HEK293 (cell line): ENCODE data around the gene YTHDC2.

Experiments
- CTCF ChIA-PET: fragments of 350-600 bp; formaldehyde crosslinking; extraction: SDS; loops from one replicate; lab custom pipeline; 2021; ENCODE audit warnings: antibody characterized with exemption; lab: Yijun Ruan, JAX
- POLR2A ChIA-PET: fragments of 300-600 bp; formaldehyde crosslinking; extraction: SDS; loops from one replicate; lab custom pipeline; 2020; ENCODE audit warnings: antibody characterized with exemption, inconsistent platforms; lab: Yijun Ruan, JAX
- H3K27ac ChIP-seq: fragments of 200-500 bp; sonication (Bioruptor generic); 2 replicates; pipeline ENCODE4 v1.5.1; 2014; ENCODE audit warnings: low read depth, low read length, control low read depth, inconsistent platforms; ENCODE audit errors: extremely low read depth
- H3K36me3 ChIP-seq, 2 experiments: fragments of 200-500 bp in 1 of 2; sonication (Bioruptor generic) in 1 of 2; 1 replicate in 1 of 2; 2 replicates in 1 of 2; pipeline ENCODE4 v1.5.1; 2014 to 2017; ENCODE audit warnings: inconsistent platforms in 2 of 2, low read length in 2 of 2; ENCODE audit not compliant: control insufficient read depth in 2 of 2, insufficient read depth in 1 of 2
- H3K4me1 ChIP-seq: fragments of 200-500 bp; sonication (Bioruptor generic); 2 replicates; pipeline ENCODE4 v1.5.1; 2014; ENCODE audit warnings: mild to moderate bottlenecking, low read length, inconsistent platforms; ENCODE audit not compliant: control insufficient read depth, insufficient read depth
- H3K4me3 ChIP-seq: 2 replicates; pipeline ENCODE4 v1.5.1; 2011; ENCODE audit warnings: low read depth, mild to moderate bottlenecking, control low read depth, low read length, moderate library complexity
- H3K9me3 ChIP-seq: fragments of 200-500 bp; sonication (Bioruptor generic); 2 replicates; pipeline ENCODE4 v1.5.1; 2014; ENCODE audit warnings: low read depth, low read length, inconsistent platforms; ENCODE audit not compliant: control insufficient read depth, insufficient read depth
- BCL11B ChIP-seq: fragments of 450-650 bp; formaldehyde crosslinking; IDR thresholded peaks from 2 replicates; pipeline ENCODE4 v1.5.1; 2016; ENCODE audit warnings: low read depth, missing biosample characterization, missing genetic modification characterization
- GLIS2 ChIP-seq: fragments of 450-650 bp; formaldehyde crosslinking; IDR thresholded peaks from 2 replicates; pipeline ENCODE4 v1.5.1; 2016; ENCODE audit warnings: missing biosample characterization, missing genetic modification characterization
- INSM2 ChIP-seq: fragments of 450-650 bp; formaldehyde crosslinking; IDR thresholded peaks from 2 replicates; pipeline ENCODE4 v1.5.1; 2016; ENCODE audit warnings: missing biosample characterization, missing genetic modification characterization
- KLF17 ChIP-seq: fragments of 450-650 bp; formaldehyde crosslinking; IDR thresholded peaks from 2 replicates; pipeline ENCODE4 v1.5.1; 2016; ENCODE audit warnings: missing biosample characterization, missing genetic modification characterization
- ZBTB8A ChIP-seq: fragments of 450-650 bp; formaldehyde crosslinking; IDR thresholded peaks from 2 replicates; pipeline ENCODE4 v1.5.1; 2016; ENCODE audit warnings: missing biosample characterization, missing genetic modification characterization
- ZNF114 ChIP-seq: fragments of 450-650 bp; formaldehyde crosslinking; IDR thresholded peaks from 2 replicates; pipeline ENCODE4 v1.5.0; 2017; ENCODE audit warnings: missing biosample characterization, missing genetic modification characterization
- ZNF140 ChIP-seq: fragments of 450-650 bp; formaldehyde crosslinking; IDR thresholded peaks from 2 replicates; pipeline ENCODE4 v1.5.1; 2016; ENCODE audit warnings: missing biosample characterization, missing genetic modification characterization
- ZNF155 ChIP-seq: fragments of 450-650 bp; formaldehyde crosslinking; IDR thresholded peaks from 2 replicates; pipeline ENCODE4 v1.5.1; 2016; ENCODE audit warnings: missing biosample characterization, missing genetic modification characterization
- ZNF174 ChIP-seq: fragments of 450-650 bp; formaldehyde crosslinking; IDR thresholded peaks from 2 replicates; pipeline ENCODE4 v1.5.0; 2017; ENCODE audit warnings: missing biosample characterization, mild to moderate bottlenecking, missing genetic modification characterization
- ZNF530 ChIP-seq: fragments of 450-650 bp; formaldehyde crosslinking; IDR thresholded peaks from 2 replicates; pipeline ENCODE4 v1.5.1; 2016; ENCODE audit warnings: low read depth, missing biosample characterization, missing genetic modification characterization
- ZNF571 ChIP-seq: fragments of 450-650 bp; formaldehyde crosslinking; IDR thresholded peaks from 2 replicates; pipeline ENCODE4 v1.5.0; 2017; ENCODE audit warnings: missing biosample characterization, missing genetic modification characterization
- ZNF596 ChIP-seq: fragments of 450-650 bp; IDR thresholded peaks from 2 replicates; pipeline ENCODE4 v1.5.0; 2018; ENCODE audit warnings: missing biosample characterization, mild to moderate bottlenecking, missing genetic modification characterization, moderate library complexity
- ZNF600 ChIP-seq: fragments of 450-650 bp; formaldehyde crosslinking; IDR thresholded peaks from 2 replicates; pipeline ENCODE4 v1.5.1; 2016; ENCODE audit warnings: missing biosample characterization, missing genetic modification characterization
- ZNF623 ChIP-seq: fragments of 450-650 bp; formaldehyde crosslinking; IDR thresholded peaks from 2 replicates; pipeline ENCODE4 v1.5.1; 2016; ENCODE audit warnings: missing biosample characterization, missing genetic modification characterization
- ZNF701 ChIP-seq: fragments of 450-650 bp; formaldehyde crosslinking; IDR thresholded peaks from 2 replicates; pipeline ENCODE4 v1.5.1; 2016; ENCODE audit warnings: missing biosample characterization, missing genetic modification characterization
- ZNF76 ChIP-seq: fragments of 450-650 bp; formaldehyde crosslinking; IDR thresholded peaks from 2 replicates; pipeline ENCODE4; 2016; ENCODE audit warnings: low read depth, missing biosample characterization, missing genetic modification characterization, borderline replicate concordance
- ZSCAN30 ChIP-seq: fragments of 450-650 bp; IDR thresholded peaks from 2 replicates; pipeline ENCODE4 v1.5.1; 2018; ENCODE audit warnings: missing biosample characterization, mild to moderate bottlenecking, missing genetic modification characterization, moderate library complexity
- TF ChIP-seq, protein P1 (sequence below): fragments of 450-650 bp; formaldehyde crosslinking; IDR thresholded peaks from 2 replicates; pipeline ENCODE4 v1.5.1; 2016; ENCODE audit warnings: missing biosample characterization, missing genetic modification characterization, low read depth
- TF ChIP-seq, protein P2 (sequence below): fragments of 450-650 bp; formaldehyde crosslinking; IDR thresholded peaks from 2 replicates; pipeline ENCODE4 v1.5.1; 2016; ENCODE audit warnings: missing biosample characterization, missing genetic modification characterization, low read depth
- TF ChIP-seq, protein P3 (sequence below): fragments of 450-650 bp; formaldehyde crosslinking; IDR thresholded peaks from 2 replicates; pipeline ENCODE4 v1.5.1; 2016; ENCODE audit warnings: missing biosample characterization, missing genetic modification characterization
- TF ChIP-seq, protein P4 (sequence below): fragments of 450-650 bp; formaldehyde crosslinking; IDR thresholded peaks from 2 replicates; pipeline ENCODE4 v1.5.1; 2016; ENCODE audit warnings: missing biosample characterization, missing genetic modification characterization

The YTHDC2 gene

DNA sequence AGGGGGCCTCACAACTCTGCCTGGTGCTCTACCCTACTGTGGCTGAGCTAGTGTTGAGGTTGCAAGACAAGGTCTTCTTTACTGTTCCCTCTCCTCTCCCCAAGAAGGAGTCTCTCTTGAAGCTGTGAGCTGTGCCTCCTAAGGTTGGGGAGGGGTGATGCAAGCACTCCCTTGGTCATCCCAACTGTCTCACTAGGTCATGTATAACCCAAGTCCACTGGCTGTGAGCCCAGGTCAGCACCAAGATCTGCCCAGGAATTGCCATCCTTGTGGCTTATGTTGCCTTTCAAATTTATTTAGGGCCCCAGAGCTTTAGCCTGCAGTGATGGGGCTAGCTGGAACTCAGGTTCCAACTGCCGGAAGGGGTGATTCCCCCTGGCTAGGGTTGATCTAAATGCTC, 10.3 kb upstream of the YTHDC2 start:
- TF ChIP-seq ZNF114 = no peak
- no peak for TF ChIP-seq ZNF174 (tag by site-specific recombination)
- TF ChIP-seq, protein P1, sequence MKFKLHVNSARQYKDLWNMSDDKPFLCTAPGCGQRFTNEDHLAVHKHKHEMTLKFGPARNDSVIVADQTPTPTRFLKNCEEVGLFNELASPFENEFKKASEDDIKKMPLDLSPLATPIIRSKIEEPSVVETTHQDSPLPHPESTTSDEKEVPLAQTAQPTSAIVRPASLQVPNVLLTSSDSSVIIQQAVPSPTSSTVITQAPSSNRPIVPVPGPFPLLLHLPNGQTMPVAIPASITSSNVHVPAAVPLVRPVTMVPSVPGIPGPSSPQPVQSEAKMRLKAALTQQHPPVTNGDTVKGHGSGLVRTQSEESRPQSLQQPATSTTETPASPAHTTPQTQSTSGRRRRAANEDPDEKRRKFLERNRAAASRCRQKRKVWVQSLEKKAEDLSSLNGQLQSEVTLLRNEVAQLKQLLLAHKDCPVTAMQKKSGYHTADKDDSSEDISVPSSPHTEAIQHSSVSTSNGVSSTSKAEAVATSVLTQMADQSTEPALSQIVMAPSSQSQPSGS (tag by site-specific recombination) = no peak
- TF ChIP-seq ZBTB8A (tag by site-specific recombination) = no peak
- TF ChIP-seq ZNF140 (tag by site-specific recombination) = no peak
- no peak for TF ChIP-seq ZNF571 (tag by site-specific recombination)
- no peak for TF ChIP-seq ZSCAN30
- TF ChIP-seq BCL11B (tag by site-specific recombination) = no peak
- no peak for TF ChIP-seq GLIS2 (tag by site-specific recombination)
- no peak for TF ChIP-seq KLF17 (tag by site-specific recombination)
- no peak for TF ChIP-seq ZNF596
- no peak for TF ChIP-seq ZNF701 (tag by site-specific recombination)
- TF ChIP-seq, protein P2, sequence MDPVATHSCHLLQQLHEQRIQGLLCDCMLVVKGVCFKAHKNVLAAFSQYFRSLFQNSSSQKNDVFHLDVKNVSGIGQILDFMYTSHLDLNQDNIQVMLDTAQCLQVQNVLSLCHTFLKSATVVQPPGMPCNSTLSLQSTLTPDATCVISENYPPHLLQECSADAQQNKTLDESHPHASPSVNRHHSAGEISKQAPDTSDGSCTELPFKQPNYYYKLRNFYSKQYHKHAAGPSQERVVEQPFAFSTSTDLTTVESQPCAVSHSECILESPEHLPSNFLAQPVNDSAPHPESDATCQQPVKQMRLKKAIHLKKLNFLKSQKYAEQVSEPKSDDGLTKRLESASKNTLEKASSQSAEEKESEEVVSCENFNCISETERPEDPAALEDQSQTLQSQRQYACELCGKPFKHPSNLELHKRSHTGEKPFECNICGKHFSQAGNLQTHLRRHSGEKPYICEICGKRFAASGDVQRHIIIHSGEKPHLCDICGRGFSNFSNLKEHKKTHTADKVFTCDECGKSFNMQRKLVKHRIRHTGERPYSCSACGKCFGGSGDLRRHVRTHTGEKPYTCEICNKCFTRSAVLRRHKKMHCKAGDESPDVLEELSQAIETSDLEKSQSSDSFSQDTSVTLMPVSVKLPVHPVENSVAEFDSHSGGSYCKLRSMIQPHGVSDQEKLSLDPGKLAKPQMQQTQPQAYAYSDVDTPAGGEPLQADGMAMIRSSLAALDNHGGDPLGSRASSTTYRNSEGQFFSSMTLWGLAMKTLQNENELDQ (tag by site-specific recombination) = no peak
- no peak for TF ChIP-seq ZNF530 (tag by site-specific recombination)
- no peak for TF ChIP-seq ZNF623 (tag by site-specific recombination)
- TF ChIP-seq ZNF155 (tag by site-specific recombination) = no peak
- Histone ChIP-seq H3K4me3 (no peak overlapping the region), H3K36me3 (no peaks in the 10 kb centered on the region), H3K4me1 (no peaks in the 10 kb centered on the region), H3K27ac (no peak overlapping the region), H3K9me3 (no peaks in the 10 kb centered on the region)
- CTCF ChIA-PET = interaction anchor here (0.5 to 1.5 kb wide), 5 partner anchors 9 to 952 kb away, joined by 3 to 9 read pairs (median 3); no protein-coding TSS in a partner anchor
- POLR2A ChIA-PET = no interaction called here

- ChIA-PET POLR2A (no interaction called here), CTCF (interaction anchor here (0.5 to 1.0 kb wide), 4 partner anchors 100 to 1006 kb away, joined by 3 to 5 read pairs (median 3); no protein-coding TSS in a partner anchor)
- TF ChIP-seq, protein P3, sequence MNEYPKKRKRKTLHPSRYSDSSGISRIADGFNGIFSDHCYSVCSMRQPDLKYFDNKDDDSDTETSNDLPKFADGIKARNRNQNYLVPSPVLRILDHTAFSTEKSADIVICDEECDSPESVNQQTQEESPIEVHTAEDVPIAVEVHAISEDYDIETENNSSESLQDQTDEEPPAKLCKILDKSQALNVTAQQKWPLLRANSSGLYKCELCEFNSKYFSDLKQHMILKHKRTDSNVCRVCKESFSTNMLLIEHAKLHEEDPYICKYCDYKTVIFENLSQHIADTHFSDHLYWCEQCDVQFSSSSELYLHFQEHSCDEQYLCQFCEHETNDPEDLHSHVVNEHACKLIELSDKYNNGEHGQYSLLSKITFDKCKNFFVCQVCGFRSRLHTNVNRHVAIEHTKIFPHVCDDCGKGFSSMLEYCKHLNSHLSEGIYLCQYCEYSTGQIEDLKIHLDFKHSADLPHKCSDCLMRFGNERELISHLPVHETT (tag by site-specific recombination) = no peak
- no peak for TF ChIP-seq ZNF76
- TF ChIP-seq, protein P4, sequence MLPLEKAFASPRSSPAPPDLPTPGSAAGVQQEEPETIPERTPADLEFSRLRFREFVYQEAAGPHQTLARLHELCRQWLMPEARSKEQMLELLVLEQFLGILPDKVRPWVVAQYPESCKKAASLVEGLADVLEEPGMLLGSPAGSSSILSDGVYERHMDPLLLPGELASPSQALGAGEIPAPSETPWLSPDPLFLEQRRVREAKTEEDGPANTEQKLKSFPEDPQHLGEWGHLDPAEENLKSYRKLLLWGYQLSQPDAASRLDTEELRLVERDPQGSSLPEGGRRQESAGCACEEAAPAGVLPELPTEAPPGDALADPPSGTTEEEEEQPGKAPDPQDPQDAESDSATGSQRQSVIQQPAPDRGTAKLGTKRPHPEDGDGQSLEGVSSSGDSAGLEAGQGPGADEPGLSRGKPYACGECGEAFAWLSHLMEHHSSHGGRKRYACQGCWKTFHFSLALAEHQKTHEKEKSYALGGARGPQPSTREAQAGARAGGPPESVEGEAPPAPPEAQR (tag by site-specific recombination) = no peak
- no peak for TF ChIP-seq ZNF600 (tag by site-specific recombination)
- TF ChIP-seq INSM2 = no peak
- H3K4me1 ChIP-seq = no peaks in the 10 kb centered on the region
- H3K36me3 ChIP-seq = no peaks in the 10 kb centered on the region
- H3K9me3 ChIP-seq = no peaks in the 10 kb centered on the region
- no peak overlapping the region for H3K4me3 ChIP-seq
- no peak overlapping the region for H3K27ac ChIP-seq
Observed at GRCh38 chr5:113505181-113505580, 8.3 kb upstream of the YTHDC2 start.
